Gastrocnemius medialis (tissue), 4 donors: ENCODE data around the gene KIRREL2.

Experiments used
- CTCF ChIP-seq, 5 experiments: fragments of 450-650 bp in 3 of 5; fragments of 200-600 bp in 2 of 5; sonication (generic) in 2 of 5; IDR thresholded peaks in 4 of 5; conservative IDR thresholded peaks in 1 of 5; 1 replicate in 4 of 5; 2 replicates in 1 of 5; pipeline ENCODE4 v1.5.1; 2016 to 2019; ENCODE audit warnings: antibody characterized with exemption in 5 of 5, mild to moderate bottlenecking in 3 of 5, moderate library complexity in 3 of 5
- POLR2A ChIP-seq, 2 donors: fragments of 450-650 bp; IDR thresholded peaks; one replicate each; pipeline ENCODE4 v1.6.1; 2017; ENCODE audit warnings: antibody characterized with exemption in 2 of 2, mild to moderate bottlenecking in 2 of 2, moderate library complexity in 2 of 2

- TF ChIP-seq CTCF (IDR thresholded peaks at IDR 0.05 in 4 of 5, conservative IDR thresholded peaks at IDR 0.05 in 1 of 5) (no peak), POLR2A (IDR thresholded peaks at IDR 0.05) (no peak)
These were observed 41.7 kb downstream of the KIRREL2 start for GRCh38 chr19:35898499-35898809.
